Ishikawa (cell line): ENCODE data around the gene REX1BD.

Source experiments
- CEBPB ChIP-seq: IDR thresholded peaks from 2 replicates; pipeline ENCODE4 v1.6.1; 2012
- CREB1 ChIP-seq: IDR thresholded peaks from 2 replicates; pipeline ENCODE4 v1.6.1; 2012; ENCODE audit warnings: low read depth
- EGR1 ChIP-seq: IDR thresholded peaks from 2 replicates; pipeline ENCODE4 v1.6.1; 2012
- EP300 ChIP-seq: IDR thresholded peaks from 2 replicates; pipeline ENCODE4 v1.6.1; 2012; ENCODE audit warnings: borderline replicate concordance
- FOXM1 ChIP-seq: IDR thresholded peaks from 2 replicates; pipeline ENCODE4 v1.6.1; 2012; ENCODE audit warnings: low read depth, borderline replicate concordance
- MAX ChIP-seq: IDR thresholded peaks from 2 replicates; pipeline ENCODE4 v1.6.1; 2012
- NFIC ChIP-seq: IDR thresholded peaks from 2 replicates; pipeline ENCODE4 v1.6.1; 2012
- RAD21 ChIP-seq: IDR thresholded peaks from 2 replicates; pipeline ENCODE4 v1.6.1; 2012; ENCODE audit warnings: low read depth
- REST ChIP-seq: IDR thresholded peaks from 2 replicates; pipeline ENCODE4 v1.6.1; 2012; ENCODE audit warnings: low read depth, mild to moderate bottlenecking
- TAF1 ChIP-seq: IDR thresholded peaks from 2 replicates; pipeline ENCODE4 v1.6.1; 2012; ENCODE audit warnings: low read depth, mild to moderate bottlenecking
- TCF12 ChIP-seq: IDR thresholded peaks from 2 replicates; pipeline ENCODE4 v1.6.1; 2012; ENCODE audit warnings: low read depth
- TEAD4 ChIP-seq: IDR thresholded peaks from 2 replicates; pipeline ENCODE4 v1.6.1; 2012
- USF1 ChIP-seq: IDR thresholded peaks from 2 replicates; pipeline ENCODE4 v1.6.1; 2012
- YY1 ChIP-seq: IDR thresholded peaks from 2 replicates; pipeline ENCODE4 v1.6.1; 2012; ENCODE audit warnings: low read depth
- ZBTB7A ChIP-seq: IDR thresholded peaks from 2 replicates; pipeline ENCODE4 v1.6.1; 2012; ENCODE audit warnings: low read depth

Gene REX1BD

DNA sequence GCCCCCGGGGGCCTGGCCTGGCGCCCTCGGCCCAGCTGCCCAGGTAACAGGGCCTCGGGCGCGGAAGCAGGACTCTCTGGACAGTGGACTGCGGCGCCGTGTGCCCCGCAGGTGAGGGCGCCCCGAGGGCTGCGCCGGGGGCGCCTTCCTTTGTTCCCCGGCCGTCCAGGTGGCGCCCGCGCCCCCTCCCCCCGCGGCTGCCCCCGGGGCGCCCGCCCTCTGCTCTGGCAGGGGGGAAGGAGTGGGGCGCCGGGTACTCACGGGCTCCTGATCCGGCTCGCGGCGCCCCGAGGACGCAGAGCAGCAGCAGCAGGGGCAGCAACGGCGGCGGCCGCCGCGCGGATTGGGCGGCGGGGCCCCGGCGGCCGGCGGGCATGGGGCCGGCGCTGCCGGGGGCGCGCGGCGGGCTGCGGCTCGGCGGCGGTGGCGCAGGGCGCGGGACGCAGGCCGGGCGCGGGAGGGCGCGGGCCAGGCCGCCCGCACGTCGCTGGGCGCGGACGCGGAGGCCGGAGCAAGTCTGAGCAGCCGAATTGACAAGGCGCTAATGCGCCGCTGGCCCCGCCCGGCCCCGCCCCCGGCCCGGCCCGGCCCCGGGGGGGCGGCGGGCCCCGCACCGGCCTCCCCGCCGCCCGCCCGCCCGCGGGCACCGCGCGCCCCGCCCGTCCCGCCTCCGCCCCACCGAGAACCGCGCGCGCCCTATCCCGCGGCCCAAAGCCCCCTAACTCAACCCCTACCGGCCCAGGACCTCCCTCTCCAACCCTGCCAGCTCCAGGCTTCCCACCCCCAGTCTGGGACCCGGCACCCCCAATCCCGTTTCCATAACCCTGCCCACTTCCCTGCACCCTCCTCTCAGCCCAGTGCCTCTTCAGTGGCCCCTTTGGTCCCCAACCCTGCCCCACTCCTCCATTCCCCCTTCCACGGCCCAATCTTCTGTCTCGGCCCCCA is 18.0 kb downstream of the REX1BD start, which contains the start of gene CRLF1:
CRLF1 (minus strand) TSS at position 519 of the 945 bp plus-strand sequence; CDS start at position 376, 143 bp downstream.
- TF ChIP-seq CREB1, result no peak
- TF ChIP-seq TCF12, result no peak
- no peak for TF ChIP-seq EGR1
- TF ChIP-seq CEBPB, result no peak

GRCh38 chr19:18607226-18608101 is 18.9 kb downstream of the REX1BD start:
- TF ChIP-seq YY1 (no peak), TEAD4 (no peak), FOXM1 (no peak), ZBTB7A (peak; percentile 64; the same call in 1 of the 2 replicates)

- TF ChIP-seq TEAD4, result no peak
- TF ChIP-seq EP300, result no peak
- TF ChIP-seq NFIC, result no peak
- no peak for TF ChIP-seq CEBPB
- TF ChIP-seq EGR1, result no peak
- TF ChIP-seq ZBTB7A, result no peak
- no peak for TF ChIP-seq RAD21
- TF ChIP-seq MAX, result no peak
- no peak for TF ChIP-seq TCF12
- TF ChIP-seq FOXM1, result no peak
- TF ChIP-seq TAF1, result no peak
- TF ChIP-seq REST, result no peak
Observed at GRCh38 chr19:18608102-18608804, 19.7 kb downstream of the REX1BD start.

- TF ChIP-seq RAD21, result no peak
- no peak for TF ChIP-seq TAF1
- TF ChIP-seq YY1, result no peak
- TF ChIP-seq MAX, result no peak
- no peak for TF ChIP-seq FOXM1
- TF ChIP-seq EGR1, result no peak
- TF ChIP-seq CEBPB, result no peak
- TF ChIP-seq TEAD4, result no peak
- TF ChIP-seq USF1, result no peak
- TF ChIP-seq REST, result no peak
- no peak for TF ChIP-seq EP300
- TF ChIP-seq ZBTB7A, result no peak
- no peak for TF ChIP-seq CREB1
- TF ChIP-seq NFIC, result no peak
- TF ChIP-seq TCF12, result no peak
Observed at GRCh38 chr19:18608805-18609716, 20.5 kb downstream of the REX1BD start.

GRCh38 chr19:18609717-18610051 is 21.1 kb downstream of the REX1BD start:
- no peak for TF ChIP-seq TEAD4
- no peak for TF ChIP-seq ZBTB7A
- TF ChIP-seq CEBPB, result no peak
- TF ChIP-seq REST, result no peak
- no peak for TF ChIP-seq RAD21
- TF ChIP-seq CREB1, result no peak
- TF ChIP-seq EP300, result no peak
- no peak for TF ChIP-seq YY1
- no peak for TF ChIP-seq EGR1
- no peak for TF ChIP-seq USF1
- TF ChIP-seq NFIC, result no peak
- TF ChIP-seq TCF12, result no peak
- TF ChIP-seq FOXM1, result no peak
- no peak for TF ChIP-seq MAX
- no peak for TF ChIP-seq TAF1
